Astrocyte of the cerebellum (primary cell): ENCODE results near the gene PYGM.

Source experiments
- DNase-seq: peaks from one replicate; pipeline ENCODE4 v3.0.0-alpha.2; 2011; ENCODE audit warnings: low read depth
- H3K4me3 ChIP-seq: 2 replicates; pipeline ENCODE4 v1.5.1; 2011; ENCODE audit warnings: mild to moderate bottlenecking, low read depth, low read length, moderate library complexity
- CTCF ChIP-seq: IDR thresholded peaks from 2 replicates; pipeline ENCODE4 v1.5.1; 2012; ENCODE audit warnings: low read length, low read depth, moderate library complexity, mild to moderate bottlenecking; ENCODE audit errors: missing control alignments
- in situ Hi-C: cut with HindIII; loops from 2 replicates; pipeline ENCODE4 v1.10.0; 2017; ENCODE audit warnings: low sequenced_read_pairs

PYGM gene

GRCh38 chr11:64753380-64754123, 6.2 kb downstream of the PYGM start:
- DNase-seq, result no peak
- no peak overlapping the region for H3K4me3 ChIP-seq
- no peak for TF ChIP-seq CTCF
- in situ Hi-C loops, result loop anchor here (5.0 to 25.0 kb wide), 2 partner anchors 36 to 109 kb away; no protein-coding TSS in a partner anchor

GRCh38 chr11:64753019-64753379, 6.8 kb downstream of the PYGM start:
- no peak for TF ChIP-seq CTCF
- no peak overlapping the region for H3K4me3 ChIP-seq
- no peak for DNase-seq
- in situ Hi-C loops, result loop anchor here (5.0 to 25.0 kb wide), 2 partner anchors 36 to 109 kb away; no protein-coding TSS in a partner anchor

GRCh38 chr11:64752175-64752970, 7.4 kb downstream of the PYGM start:
- in situ Hi-C loops, result loop anchor here (5.0 to 25.0 kb wide), 2 partner anchors 35 to 110 kb away; no protein-coding TSS in a partner anchor
- no peak for DNase-seq
- TF ChIP-seq CTCF, result no peak
- H3K4me3 ChIP-seq, result no peak overlapping the region

GRCh38 chr11:64751580-64751979, 8.2 kb downstream of the PYGM start:
- in situ Hi-C loops, result loop anchor here (5.0 to 25.0 kb wide), 2 partner anchors 34 to 111 kb away; no protein-coding TSS in a partner anchor

GRCh38 chr11:64751136-64751535, 8.6 kb downstream of the PYGM start:
- DNase-seq, result no peak
- no peak for TF ChIP-seq CTCF
- no peak overlapping the region for H3K4me3 ChIP-seq
- in situ Hi-C loops, result loop anchor here (5.0 to 25.0 kb wide), 2 partner anchors 34 to 111 kb away; no protein-coding TSS in a partner anchor

More at GRCh38 chr11:64751580-64751979, 8.2 kb downstream of the PYGM start:
- H3K4me3 ChIP-seq, result no peak overlapping the region
- no peak for DNase-seq
- no peak for TF ChIP-seq CTCF

GRCh38 chr11:64750361-64751054, 9.3 kb downstream of the PYGM start:
- TF ChIP-seq CTCF, result peak; percentile 17
- DNase-seq, result no peak
- in situ Hi-C loops, result loop anchor here (5.0 to 25.0 kb wide), 2 partner anchors 33 to 112 kb away; no protein-coding TSS in a partner anchor
- H3K4me3 ChIP-seq, result no peak overlapping the region
